ENCODE results near the gene MRPS26.

Gene MRPS26

DNA sequence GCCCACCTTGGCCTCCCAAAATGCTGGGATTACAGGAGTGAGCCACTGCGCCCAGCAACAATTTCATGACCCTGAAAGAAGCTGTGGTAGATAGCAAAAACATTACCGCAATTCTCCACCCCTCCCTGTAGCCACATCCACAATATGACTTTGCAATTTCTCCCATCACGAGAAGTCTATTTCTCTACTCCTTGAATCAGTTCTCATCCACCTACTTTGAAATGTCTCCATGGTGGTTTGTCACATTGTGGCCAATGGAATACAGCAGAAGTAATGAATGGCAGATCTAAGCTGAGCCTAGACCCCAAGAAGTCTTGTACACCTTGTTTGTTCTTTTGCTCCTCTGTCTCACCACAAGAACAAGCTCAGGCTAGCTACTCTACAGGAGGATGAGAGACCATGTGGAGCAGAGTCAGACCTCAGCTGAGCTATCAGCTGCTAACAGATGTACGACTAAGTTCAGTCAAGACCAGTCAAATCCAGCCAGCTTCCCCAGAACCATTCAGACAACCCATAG, 31.8 kb downstream of the MRPS26 start:
- no peak for FAIRE-seq

DNA sequence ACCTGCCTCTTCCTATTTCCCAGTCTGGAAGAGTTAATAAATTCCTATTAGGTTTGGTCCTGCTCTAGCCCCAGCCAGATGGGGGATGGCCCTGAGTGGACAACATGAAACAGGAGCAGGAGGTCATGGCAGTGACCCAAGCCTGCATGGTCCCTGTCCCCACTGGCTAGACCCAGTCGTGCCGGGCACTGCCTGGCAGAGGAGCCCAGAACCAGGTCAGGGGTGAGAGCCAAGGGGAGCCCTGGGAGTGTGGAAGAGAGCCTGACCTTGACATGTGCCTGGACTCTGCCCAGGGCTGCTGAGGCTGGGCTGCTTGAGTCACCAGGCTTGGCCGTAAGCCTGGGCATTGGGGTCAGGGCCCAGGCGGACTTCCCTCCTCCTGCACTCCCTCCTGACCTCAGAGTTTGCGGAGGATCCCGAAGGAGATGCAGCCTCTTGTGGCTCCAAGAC, 35.1 kb downstream of the MRPS26 start:
- FAIRE-seq: no peak

GRCh38 chr20:3081641-3082040, 35.8 kb downstream of the MRPS26 start:
- FAIRE-seq: no peak

DNA sequence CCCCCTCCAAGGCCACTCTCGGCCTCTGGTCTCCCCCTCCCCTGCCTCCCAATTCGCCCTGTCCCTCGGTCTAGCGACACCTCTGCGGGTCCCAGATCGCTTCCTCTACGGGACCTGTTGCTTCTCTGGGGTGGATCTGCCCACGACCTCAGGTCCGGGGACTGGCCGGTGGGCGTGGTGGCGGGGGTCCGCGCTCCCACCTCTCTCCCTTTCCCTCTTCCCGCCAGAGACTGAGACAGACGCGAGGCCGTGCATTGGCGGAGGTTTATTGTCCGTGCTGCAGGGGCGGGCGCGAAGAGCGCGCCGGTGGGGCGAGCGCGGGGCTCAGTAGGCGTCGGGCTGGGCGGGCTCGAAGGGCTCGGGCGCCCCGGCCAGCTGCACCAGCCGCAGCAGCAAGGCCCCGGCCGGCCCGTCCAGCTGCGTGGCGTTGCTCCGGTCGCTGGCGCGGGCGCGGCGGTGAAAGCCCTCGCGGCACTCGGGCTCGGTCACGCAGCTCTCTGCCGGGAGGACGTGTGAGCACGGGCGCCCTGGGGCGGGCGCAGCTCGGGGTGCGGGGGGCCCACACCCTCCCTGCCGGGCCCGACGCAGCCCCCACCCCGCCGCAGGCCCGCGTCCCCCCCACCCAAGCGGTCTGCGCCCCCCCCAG, 36.6 kb downstream of the MRPS26 start:
- FAIRE-seq: no peak

GRCh38 chr20:3082955-3083952, 37.4 kb downstream of the MRPS26 start:
- no peak for FAIRE-seq

- no peak for FAIRE-seq
Measured at GRCh38 chr20:3084283-3084985, 38.6 kb downstream of the MRPS26 start, which contains the start of gene AVP. AVP (minus strand) TSS chr20:3084724; CDS start chr20:3084674, 50 bp downstream.

DNA sequence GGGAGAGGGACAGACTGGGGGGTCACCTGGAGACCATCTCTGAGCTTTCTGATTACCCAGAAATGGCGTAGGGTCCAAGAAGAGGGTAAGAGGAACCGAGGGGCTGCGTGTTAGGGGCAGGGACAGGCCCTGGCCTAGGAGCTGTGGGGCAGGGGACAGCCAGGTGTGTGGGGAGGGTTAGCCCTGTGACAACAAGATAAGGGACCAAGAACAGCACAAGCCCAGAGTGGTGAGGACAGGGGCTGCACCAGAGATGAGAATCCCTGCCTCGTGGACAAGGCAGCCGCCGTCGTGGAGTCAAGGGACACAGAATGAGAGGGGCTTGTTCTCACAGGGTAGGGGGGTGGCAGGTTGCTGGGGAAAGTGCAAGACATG, 39.1 kb downstream of the MRPS26 start:
- FAIRE-seq: no peak

DNA sequence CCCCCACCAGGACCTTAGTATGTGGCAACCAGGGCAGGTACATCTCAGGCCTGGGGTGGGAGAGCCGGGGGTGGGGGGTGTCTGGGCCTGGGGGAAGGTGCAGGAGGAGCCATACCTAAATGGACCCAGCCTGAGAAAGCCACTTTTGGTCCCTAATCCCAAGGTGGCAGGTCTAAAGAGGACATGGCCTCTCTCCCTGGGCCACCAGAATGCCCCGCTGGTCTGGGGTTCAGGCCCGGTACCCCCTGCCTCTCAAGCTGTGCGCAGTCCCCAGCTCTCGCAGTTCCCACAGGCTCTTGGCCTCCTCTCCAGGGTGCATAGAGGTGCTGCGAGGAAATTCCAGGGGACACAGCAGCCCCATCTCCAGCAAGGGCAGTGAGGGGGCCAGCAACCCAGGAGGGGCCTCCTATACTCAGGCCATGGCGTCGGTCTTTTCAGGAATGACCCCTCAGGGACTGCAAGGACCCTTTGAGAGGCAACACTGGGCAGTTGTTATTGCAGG, 39.8 kb downstream of the MRPS26 start:
- FAIRE-seq: no peak

GRCh38 chr20:3088031-3088430, 42.2 kb downstream of the MRPS26 start:
- no peak for FAIRE-seq

DNA sequence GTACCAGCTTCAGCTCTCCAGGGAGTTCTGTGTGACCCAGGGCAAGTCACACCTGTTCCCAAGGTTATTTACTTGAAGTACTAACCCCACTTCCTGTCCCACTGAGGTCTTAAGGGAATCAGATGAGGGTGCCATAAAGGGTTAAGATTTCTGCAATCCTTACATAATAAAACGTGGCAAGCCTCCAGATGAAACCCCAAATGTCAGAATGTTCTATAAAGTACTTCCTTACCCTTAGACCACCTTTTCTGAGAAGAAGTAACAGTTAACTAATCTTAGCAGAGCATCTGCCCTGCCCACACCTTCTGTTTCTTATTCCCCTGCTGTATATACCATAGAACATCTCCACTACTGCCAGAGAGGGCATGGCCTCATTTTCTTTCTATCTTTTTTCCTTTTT, 44.7 kb downstream of the MRPS26 start:
- FAIRE-seq: no peak

DNA sequence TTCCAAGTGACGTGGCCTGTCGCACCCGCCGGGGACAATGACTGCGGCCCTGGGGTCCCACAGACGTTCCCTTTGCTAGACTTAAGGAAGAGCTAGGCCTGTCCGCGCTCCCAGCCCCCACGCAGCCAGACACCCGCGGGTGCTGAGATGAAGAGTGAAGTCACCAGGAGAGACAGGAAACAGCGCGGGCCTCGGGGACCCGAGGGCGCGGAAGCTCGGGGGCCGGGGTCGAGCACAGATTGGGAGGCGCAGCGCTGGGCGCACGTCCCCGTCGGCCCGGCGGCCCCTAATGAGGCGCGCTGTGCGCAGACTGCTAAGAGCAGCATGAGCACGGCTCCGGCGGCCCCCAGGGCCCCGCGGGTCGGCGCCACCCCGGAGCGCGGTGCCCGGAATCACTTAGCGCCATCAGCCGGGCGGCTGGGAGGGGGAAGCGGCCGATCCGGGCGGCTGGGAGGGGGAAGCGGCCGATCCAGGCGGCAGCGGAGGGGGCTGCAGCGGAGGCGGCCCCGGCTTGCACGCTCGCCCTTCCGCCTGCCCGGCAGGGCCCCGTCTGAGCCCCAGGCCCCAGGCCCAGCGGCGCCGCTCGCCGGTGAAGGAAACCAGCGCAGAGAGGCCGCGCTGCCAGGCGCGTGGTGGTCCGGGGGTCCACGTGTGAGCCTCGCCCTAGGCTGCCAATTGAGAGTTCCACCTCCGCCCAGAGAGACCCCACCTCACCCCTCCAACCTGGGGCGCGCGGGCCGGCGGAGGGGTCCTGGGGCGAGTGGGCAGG, 46.9 kb downstream of the MRPS26 start:
- no peak for FAIRE-seq

- FAIRE-seq: no peak
Measured at GRCh38 chr20:3093861-3094361, 48.1 kb downstream of the MRPS26 start.

- FAIRE-seq: no peak
Measured at GRCh38 chr20:3094848-3095629, 49.2 kb downstream of the MRPS26 start.

Measured in A204.1 (cell line).